HG02571 (cell line): ENCODE data around the gene PDZK1IP1.
"Not testable (repeated sequence)": the region's sequence is repeated elsewhere in the genome, so short reads cannot be mapped to it uniquely, and the experiment has no call there.

Source experiments
- ATAC-seq: cut with Tn5 transposase; IDR thresholded peaks from one replicate; pipeline ENCODE4 v1.9.1; 2021; ENCODE audit warnings: mild to moderate bottlenecking, moderate library complexity; ENCODE audit not compliant: unreplicated experiment

Gene PDZK1IP1

DNA sequence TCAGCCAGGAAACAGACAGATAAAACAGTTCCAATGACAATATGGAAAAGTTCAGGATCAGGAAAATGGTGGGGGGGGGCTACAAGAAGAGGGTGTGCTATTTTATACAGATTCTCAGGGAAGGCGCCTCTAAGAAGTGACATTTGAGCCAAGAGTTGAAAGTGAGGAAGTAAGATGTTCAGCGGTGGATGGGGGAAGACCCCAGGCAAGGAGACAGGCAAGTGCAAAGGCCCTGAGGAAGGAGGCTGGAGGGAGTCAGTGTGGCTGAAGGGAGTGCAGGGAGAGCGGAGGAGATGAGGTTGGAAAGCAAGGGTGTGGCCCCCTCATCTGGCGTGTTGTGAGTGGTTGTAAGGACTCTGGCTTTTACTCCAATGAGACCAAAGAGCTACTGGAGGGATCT is 8.4 kb upstream of the PDZK1IP1 start:
- no peak for ATAC-seq

DNA sequence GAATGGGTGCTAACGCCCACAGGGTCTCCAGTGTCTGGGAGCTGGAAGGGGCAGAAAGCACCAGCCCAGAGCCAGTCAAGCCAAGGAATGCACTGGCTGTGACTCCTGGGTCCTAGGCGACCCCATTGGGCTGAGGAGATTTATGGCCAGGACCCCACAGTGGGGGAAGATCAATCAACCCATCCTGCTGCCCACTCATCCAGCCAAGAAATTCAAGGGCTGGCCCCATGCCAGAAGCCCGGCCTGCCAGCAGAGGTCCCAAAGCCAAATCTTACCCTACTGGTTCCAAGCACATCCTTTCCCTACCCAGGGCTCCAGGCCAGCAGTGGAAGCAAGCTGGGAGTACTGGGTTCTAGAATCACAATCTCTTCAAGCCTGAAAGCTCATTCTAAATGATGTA is 6.8 kb upstream of the PDZK1IP1 start:
- ATAC-seq = no peak

DNA sequence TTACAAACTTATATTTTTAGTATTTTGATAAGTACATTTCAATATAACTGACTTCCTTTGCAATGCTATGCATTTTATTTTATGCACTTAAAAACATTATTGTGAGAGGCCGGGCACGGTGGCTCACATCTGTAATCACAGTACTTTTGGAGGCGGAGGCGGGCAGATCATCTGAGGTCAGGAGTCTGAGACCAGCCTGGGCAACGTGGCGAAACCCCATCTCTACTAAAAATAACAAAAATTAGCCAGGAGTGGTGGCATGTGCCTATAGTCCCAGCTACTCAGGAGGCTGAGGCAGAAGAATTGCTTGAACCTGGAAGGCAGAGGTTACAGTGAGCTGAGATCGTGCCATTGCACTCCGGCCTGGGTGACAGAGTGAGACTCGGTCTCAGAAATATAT is 6.1 kb upstream of the PDZK1IP1 start:
- ATAC-seq = not testable (repeated sequence)

DNA sequence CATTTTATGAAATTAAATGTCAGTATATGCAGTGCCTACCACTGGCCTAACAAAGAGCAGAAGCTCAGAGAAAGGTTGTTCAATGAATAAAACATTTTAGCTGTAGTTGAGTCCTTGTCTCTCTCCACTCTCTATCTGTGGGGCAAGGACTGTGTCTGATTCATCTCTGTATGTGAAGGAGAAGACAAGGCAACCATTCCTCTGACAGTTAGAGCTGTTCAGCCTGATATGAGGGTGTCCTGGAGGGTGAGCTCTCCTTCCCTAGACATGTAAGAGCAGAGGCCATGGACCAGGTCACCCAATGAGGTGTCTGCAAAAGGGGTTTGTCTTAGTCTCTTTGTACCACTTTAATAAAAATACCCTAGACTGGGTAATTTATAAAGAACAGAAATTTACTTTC is 4.5 kb upstream of the PDZK1IP1 start:
- ATAC-seq = no peak

DNA sequence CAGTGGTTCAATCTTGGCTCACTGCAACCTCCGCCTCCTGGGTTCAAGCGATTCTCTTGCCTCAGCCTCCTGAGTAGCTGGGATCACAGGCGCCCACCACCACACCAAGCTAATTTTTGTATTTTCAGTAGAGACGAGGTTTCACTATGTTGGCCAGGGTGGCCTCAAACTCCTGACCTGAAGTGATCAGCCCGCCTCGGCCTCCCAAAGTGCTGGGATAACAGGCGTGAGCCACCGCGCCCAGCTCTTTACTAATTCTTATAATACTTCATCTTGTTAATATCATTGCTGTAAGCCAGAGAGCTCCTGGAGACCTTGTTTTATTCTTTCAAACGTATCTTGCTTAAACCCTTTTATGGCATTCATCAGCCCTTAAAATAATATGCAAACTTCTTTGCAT is 3.7 kb upstream of the PDZK1IP1 start:
- ATAC-seq = not testable (repeated sequence)

DNA sequence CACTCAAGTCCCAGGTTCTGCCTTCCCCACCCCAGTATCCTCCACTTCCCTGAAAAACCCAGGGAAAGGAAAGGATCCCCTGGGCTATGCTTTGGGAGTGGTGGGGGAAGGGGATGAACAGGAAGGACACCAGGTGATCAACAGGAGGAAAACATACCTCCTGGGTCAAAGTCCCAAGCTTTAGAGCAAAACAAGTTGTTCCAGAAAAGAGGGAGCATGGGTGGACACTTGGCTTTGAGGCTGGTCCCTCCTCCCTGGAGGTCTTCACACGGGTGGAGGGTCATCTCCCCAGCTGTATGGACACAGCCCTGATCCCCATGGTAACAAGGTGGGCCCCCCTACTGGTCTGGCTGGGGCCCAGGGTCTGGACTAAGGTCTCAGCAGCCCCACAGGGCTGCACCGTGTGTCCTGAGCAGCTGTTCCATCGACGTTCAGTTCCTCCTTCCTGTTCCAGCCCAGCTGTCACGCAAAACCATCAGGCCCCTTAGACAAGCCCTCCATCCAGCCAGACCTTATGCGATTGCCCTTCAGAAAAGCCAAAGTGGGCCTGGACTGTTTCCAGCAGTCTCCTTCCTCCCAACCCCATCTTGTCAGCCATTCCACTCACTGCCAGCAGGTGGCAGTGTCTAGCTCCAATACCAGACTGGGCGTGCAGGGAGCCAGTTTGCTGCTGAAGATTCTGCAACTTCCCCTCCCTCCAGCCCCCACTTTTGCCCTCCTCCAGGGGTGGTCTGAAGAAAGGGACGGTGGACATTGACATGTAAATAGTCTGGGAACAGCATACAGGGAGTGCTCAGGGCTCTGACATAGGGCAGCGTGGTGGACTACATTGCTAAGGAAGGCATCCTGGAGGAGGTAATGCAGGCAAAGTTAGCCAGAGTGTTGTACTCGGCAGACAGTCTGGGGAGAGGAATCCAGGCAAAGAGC is 2.9 kb upstream of the PDZK1IP1 start:
- ATAC-seq = no peak

DNA sequence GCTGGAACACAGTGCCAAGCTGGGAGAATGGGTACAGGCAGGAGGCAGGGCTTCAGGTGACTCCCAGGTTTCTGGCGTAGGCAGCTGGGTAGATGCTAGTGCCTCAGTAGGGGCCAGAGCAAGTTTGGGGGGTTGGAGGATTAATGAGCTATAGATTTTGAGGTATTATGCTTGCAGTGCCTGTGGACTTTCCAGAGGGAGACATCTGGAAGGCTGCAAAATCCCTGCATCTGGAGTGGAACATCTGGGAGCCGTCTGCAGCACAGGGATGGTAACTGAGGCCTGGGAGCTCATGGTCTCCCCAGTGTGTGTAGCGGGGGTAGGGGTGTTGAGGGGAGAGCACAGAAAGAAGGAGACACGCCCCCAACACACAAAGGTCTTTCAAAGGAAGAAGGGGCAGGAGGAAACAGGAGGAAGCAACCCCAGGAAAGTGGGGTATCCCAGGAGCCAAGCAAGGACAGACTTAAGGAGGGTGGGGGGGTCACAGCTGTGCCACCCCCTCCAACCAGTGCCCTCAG is 2.2 kb upstream of the PDZK1IP1 start:
- no peak for ATAC-seq

DNA sequence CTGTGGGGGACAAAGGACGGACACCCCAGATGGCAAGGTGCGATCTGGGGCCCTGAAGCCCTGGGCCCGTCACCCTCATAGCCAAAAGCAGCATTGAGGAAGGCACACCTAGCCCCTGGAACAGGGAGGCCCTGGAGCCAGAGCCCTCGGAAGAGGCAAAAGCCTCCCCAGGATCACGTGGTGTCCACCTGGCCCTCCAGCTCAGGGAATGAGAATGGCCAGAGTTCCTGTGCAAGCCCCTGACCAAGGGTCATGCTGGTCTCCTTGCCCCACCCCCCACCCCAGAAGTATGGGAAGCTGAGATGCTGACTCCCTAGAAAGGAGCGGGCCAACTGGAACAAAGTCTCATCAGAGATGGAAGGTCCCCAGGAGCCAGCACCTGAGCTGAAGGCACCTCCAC is 1.0 kb upstream of the PDZK1IP1 start:
- no peak for ATAC-seq

DNA sequence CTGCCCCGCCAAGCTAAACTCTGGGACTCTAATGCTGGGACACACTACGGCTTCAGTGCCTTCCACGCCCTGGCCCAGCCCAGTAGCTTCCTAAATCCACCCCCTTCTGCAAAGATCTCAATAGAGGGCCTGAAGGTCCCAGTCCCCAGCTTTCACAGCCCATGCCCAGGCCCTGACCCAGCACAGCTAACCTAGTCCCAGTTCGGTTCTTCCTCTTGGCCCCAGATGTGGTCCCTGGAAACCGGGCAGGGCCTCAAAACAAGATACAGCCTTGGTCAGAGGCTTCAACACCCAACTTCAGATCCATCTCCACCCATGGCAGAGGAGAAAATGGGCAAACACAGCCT is 646 bp upstream of the PDZK1IP1 start:
- no peak for ATAC-seq

DNA sequence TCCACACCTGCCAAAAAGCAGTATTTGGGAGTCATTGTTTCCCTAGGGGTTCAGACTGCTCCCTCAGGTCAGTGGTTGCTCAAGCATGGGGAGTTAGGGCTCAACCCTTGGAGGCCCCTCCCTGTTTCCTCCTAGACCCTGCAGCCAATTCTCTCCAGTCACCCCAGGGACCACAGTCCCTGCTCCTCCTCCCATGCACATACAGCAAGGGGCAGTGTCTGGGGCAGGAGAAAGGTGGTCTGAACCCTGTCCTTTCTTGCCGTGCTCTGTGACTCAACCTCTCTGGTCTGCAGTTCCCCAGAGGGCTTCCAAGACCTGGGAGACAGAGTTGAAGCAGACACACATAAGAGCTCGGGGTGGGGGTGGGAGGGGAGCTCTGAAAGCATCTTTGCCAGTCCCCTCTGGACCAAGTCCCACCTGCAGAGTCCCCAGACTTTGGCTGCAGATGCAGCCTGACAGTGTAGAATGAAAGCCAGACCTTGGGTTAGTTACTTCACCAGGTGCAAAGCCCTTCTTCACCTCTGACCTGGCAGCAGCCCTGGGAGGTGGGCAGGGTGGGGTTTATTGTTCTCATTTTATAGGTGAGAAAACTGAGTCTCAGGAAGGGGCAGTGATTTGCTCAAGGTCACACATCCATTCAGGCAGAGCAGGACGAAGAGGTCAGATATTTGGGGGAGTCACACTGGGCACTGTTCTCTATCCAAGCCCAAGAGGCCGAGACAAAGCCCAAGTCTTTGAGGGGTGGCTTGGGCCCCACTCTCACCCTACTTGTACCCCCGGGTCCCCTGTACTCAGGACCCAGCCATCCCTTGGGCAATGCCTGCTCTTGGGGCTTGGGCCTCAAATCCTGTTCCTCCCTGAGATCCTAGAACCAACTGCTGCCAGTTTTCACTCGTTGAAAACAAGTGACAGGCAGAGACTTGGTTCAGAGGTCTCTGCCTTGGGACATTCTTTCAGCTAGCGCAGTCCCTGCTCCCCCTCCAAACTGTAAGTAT is 748 bp downstream of the PDZK1IP1 start:
- no peak for ATAC-seq

DNA sequence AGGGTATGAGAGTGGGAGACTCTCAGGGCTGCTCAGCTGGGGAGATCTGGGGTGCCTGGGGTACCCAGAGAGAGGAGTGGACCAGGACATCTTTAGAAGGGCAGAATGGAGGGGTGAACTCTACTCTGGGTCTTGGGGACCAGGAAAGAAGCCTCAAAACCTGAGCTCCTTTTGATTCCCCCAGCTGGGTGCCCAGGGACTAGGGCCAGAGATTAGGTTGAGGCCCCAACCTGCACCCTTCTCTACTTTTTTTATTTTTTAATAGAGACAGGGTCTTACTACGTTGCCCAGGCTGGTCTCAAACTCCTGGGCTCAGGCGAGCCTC is 1.9 kb downstream of the PDZK1IP1 start:
- no peak for ATAC-seq

DNA sequence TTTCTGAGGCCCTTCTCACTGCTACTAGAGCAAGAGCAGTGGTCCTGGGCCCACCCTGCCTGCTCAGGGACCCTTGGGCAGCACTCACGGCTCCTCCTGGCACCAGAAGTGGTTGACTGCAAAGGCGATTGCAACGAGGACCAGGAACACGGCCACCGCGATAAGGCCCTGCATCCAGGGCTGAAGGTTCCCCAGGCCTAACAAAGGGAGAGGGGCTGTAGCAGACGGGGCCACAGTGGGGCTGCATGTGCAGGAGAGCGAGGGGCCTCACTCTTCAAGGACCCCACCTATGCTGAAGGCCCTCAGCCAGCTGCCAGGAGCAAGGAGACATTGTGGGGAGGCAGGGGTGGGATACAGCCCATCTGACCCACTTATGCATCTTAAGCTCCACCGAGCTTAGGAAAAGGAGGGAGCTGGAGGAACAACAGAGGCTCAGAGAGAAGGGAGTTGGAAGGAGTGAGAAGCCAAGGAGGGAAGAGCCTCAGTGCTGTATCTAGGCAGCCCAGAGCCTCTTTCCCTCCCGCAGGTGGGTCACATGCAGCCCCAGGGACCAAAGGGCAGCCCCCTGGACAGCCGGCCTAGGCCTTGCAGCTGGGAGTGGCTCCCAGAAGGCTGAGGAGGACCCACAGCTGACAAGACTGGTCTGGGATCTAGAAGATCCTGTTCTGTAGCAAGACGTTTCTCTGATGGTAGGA is 2.5 kb downstream of the PDZK1IP1 start:
- ATAC-seq = no peak

DNA sequence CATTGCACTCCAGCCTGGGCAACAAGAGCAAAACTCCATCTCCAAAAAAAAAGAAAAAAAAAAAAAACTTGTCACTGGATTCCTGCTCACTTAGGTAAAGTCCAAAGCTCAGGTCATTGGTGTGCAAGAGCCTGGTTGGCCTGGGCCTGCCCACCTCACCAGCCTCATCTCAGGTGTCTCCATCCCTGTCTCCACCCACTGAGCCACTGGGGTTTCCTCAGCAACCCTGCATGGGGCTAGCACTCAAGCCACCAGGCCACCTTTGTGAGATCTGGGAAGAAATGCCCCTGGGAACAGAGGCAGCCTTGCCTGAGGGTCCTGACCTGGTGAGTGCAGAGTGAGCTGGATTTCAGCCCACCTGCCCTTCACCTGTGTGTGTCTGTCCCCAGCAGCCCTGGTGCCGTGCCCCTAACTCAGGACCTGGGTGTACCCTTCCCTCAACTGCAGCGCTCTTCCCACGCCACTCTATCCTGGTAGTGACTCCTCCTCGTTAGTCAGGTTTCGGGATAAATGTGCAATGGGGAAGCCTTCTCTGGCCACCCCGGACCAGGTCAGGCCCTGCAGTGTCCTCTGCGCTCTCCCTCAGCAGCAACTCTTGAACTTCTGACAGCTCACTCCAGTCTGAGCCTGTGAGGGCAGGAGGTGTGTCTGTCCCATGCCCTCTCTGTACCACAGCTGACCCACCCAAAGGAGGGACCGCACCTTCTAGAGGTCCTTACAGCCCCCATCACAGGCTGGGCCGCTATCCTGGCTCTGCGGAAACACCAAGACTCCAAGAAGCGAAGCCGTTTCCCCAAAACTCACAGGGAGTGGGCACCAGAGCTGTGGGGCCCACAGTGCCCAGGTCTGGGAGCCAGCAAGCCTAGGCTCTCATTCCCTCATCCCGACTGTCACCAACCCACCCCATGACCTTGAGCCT is 3.3 kb downstream of the PDZK1IP1 start:
- ATAC-seq = no peak

DNA sequence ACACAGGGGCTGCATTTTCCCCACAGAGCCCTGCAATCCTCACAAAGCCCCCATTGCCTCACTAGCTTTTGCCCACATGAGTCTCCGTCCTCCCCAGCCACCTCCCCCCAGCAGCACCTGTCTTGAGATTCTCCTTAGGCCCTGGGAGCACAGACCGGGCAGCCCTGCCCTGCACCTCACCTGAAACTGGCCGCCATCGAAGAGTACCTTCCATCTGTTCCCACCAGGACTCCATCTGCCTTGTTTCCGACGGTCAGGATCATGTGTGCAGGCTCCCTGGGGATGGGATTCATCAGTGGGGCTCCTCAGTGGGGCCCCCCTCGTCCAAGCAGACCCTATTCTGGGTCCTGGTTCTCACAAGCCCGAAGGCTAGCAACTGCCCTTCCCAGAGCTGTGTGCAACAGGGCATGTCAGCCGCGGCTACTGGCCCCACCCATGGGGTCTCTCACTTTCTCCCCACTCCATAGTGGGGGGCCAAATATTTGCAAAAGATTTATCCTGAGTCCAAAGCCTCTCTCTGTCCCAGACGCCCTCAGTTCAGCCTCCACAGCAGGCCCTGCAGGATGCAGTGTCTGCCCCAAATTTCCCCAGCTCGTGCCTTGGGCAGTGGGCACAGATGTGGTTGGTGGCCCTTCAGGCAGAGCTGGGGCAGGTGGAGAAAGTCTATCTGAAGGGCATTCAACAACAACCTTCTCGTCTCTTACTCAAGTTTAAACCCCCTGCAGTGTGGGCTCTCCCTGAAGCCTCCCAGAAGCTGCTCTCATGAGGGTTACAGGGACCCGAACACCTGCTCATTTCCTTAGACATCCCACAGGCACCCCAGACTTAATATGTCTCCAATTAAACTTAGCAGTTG is 4.8 kb downstream of the PDZK1IP1 start:
- ATAC-seq = no peak

DNA sequence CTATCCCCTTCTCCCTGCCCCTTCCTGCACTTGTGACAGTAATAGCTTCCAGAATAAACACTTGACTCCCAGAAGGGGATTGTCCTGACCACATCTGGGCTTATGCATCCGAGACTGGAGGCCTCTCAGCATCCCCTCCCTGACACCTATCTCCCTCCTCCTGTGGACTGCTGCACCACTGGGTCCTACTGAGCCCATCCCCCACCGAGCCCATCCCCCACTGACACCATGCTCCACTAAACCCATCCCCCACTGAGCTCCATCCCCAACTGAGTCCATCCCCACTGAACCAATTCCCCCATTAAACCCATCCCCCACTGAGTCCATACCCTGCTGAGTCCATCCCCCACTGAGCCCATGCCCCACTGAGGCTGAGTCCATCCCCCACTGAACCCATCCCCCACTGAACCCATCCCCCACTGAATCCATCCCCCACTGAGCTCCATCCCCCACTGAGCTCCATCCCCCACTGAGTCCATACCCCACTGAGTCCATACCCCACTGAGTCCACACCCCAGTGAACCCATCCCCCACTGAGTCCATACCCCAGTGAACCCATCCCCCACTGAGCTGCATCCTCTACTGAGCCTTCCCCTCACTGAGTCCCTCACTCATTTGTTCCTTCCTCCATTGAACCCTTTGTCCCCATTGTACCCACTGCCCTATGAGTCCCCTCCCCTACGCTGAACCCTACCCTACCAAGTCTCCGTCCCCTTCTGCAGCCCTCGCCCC is 5.6 kb downstream of the PDZK1IP1 start:
- ATAC-seq = no peak

DNA sequence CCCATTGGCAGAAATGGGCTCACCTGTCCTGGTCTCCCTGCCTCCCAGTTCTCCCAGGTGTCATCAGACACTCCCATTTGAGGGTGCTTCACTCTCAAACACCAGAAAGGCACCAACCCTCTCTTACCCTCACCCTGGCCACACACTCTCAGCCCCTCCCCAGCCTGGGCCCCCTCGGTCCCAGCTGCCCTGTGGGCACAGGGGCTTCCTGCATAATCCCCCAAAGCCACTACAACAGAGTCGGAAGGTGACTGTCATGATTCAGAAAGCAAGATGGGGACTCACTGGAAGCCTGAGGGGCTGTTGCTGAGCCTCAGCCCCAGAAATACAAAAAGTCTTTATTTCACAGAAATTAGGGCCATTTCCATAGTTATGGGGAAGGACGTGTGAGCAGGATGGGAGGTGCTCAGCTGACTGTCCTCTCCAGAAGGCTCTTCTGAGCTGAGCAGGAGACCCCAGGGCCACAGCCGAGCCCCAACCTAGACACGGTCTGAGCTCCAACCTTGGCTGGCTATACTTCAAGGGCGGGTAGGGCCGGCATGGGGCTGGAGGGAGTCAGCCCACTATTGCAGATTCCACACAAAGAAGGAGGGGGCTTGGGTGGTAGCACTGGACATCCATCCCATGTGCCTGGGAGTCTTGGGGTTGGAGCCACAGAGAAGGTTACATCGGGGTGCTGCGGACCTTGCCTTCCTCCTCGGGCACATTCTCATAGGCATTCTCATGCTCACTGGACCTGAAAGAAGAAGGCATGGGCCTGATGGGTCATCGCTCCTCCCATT is 6.3 kb downstream of the PDZK1IP1 start:
- ATAC-seq = no peak

DNA sequence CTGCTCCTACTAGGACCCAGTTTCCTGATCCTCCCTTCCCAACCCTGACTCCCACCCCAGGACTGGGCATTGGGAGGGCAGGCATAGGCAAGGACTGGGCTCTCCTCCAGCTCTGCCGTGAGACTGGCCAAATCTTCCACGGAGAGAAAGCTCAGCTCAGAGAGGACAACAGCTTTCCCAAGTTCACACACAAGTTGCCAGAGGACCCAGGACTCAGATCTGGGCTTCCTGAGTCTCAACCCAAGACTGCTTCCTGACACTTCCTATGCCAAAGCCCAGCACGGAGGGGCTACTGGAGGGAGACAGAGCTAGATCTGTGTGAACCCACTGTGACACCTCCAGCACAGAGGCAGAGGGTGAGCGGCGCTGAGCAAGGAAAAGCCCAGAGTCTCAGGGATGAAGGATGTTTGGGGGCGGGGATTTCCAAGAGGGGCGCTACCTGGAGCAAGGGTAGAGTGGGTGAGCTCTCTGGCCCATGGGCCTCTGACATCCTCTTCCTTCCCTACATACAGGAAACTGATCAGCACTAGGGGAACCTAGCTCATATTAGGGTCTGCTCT is 7.1 kb downstream of the PDZK1IP1 start:
- no peak for ATAC-seq
